ENCODE measurements around the gene CST8. TPM values are rescaled to one million over a fixed set of nuclear protein-coding genes. Genes with fewer than 3 reads are reported as not detected.

CST8 gene
- total and polyA plus RNA-seq, 8 donors: not detected

DNA sequence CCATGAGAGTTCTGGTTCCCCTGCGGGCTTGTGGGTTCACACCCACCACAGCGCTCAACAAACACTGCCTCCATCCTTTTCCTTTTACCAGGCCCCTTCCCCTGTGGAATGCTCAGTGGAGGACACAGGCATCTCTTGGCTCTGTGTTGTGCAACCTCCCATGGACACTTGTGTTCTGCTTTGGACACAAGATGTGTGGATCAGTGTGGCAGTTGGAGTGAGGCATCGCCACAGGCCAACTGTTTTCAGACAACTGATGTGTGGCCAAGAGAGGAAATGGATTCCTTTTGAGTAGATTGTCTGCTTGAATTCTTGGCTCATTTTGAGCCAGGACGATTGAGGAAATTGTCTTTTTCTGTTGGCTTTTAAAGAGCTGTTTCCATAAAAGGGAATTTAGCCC, 26.8 kb downstream of the CST8 start:
- H3K36me3 ChIP-seq: no peaks in the 10 kb centered on the region
- ATAC-seq (no peak), FAIRE-seq (no peak), DNase-seq (no peak)
- H3K4me1 ChIP-seq: no peaks in the 10 kb centered on the region
- no peak overlapping the region for H3K4me3 ChIP-seq
- no peaks in the 10 kb centered on the region for H3K9me3 ChIP-seq
- intact Hi-C loops (cut with DNase I): no loop called here
- 72 to 80% methylated on average over 4 of the region's 4 CpGs for WGBS, 2 donors
- H3K27me3 ChIP-seq: no peaks in the 10 kb centered on the region
- TF ChIP-seq CTCF (IDR thresholded peaks at IDR 0.05): no peak
- H3K27ac ChIP-seq: no peak overlapping the region

- ATAC-seq: no peak
- no peaks in the 10 kb centered on the region for H3K4me1 ChIP-seq
- no peak for FAIRE-seq
- intact Hi-C loops (cut with DNase I): no loop called here
- no peaks in the 10 kb centered on the region for H3K9me3 ChIP-seq
- 65 to 66% methylated on average over 6 of the region's 6 CpGs for WGBS, 2 donors
- H3K27ac ChIP-seq: no peak overlapping the region
- no peak for DNase-seq
- H3K4me3 ChIP-seq: no peak overlapping the region
- H3K27me3 ChIP-seq: no peaks in the 10 kb centered on the region
- H3K36me3 ChIP-seq: no peaks in the 10 kb centered on the region
- TF ChIP-seq CTCF (IDR thresholded peaks at IDR 0.05): no peak
Observed at GRCh38 chr20:23519556-23519955, 28.6 kb downstream of the CST8 start.

GRCh38 chr20:23520185-23520584, 29.3 kb downstream of the CST8 start:
- 43 to 48% methylated on average over 2 of the region's 2 CpGs for WGBS, 2 donors
- Histone ChIP-seq H3K4me3 (no peak overlapping the region), H3K27ac (no peak overlapping the region), H3K36me3 (no peaks in the 10 kb centered on the region), H3K4me1 (no peaks in the 10 kb centered on the region), H3K9me3 (no peaks in the 10 kb centered on the region), H3K27me3 (no peaks in the 10 kb centered on the region)
- no peak for TF ChIP-seq CTCF (IDR thresholded peaks at IDR 0.05)
- FAIRE-seq (no peak), ATAC-seq (no peak), DNase-seq (no peak)
- intact Hi-C loops (cut with DNase I): no loop called here

DNA sequence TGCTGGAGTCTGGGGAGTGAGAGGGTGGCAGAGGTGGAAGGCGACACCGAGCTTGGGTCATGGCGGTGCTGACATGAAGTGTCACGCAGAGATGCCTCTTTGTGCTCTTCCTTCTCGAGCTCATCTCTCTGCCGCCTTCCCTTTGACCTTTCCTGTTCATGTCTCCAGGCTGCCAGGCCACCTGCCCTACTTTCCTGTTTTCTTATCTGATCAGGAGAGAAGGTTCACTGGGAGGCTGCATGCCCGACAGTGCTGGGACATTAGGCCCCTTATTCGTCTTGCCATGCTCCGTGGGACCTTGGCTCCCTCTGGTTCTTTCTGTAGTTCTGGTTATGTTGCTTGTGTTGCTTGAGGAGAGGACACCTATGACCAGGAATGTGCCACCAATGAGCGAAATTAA, 33.2 kb downstream of the CST8 start:
- Histone ChIP-seq H3K36me3 (no peaks in the 10 kb centered on the region), H3K27me3 (no peaks in the 10 kb centered on the region), H3K4me3 (no peak overlapping the region), H3K4me1 (no peaks in the 10 kb centered on the region), H3K9me3 (no peaks in the 10 kb centered on the region), H3K27ac (no peak overlapping the region)
- no peak for ATAC-seq
- TF ChIP-seq CTCF (IDR thresholded peaks at IDR 0.05): no peak
- intact Hi-C loops (cut with DNase I): no loop called here
- whole genome bisulfite sequencing, 2 donors: 65 to 76% methylated on average over 10 of the region's 10 CpGs
- FAIRE-seq: no peak
- DNase-seq: no peak

DNA sequence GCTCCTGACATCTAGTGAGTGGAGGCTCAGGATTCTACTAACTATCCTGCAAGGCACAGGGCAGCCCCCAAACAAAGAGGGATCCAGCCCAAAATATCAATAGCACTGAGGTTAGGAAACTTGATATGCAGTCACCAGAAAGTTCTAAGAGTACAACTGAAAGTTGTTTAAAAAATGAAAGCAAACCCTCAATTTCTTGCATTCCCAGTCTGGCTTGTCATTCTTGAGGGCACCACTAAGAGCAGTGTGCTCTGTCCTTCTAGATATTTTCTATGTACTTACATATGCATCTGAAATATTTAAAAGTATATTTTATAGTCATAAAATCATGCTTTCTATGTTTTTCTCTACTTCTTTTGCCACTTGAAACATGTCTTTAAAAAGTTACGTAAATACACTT, 35.9 kb downstream of the CST8 start:
- FAIRE-seq: no peak
- 94 to 96% methylated on average over 1 of the region's 1 CpG for WGBS, 2 donors
- H3K27ac ChIP-seq: no peak overlapping the region
- ATAC-seq: no peak
- no peaks in the 10 kb centered on the region for H3K36me3 ChIP-seq
- no peaks in the 10 kb centered on the region for H3K27me3 ChIP-seq
- no peaks in the 10 kb centered on the region for H3K4me1 ChIP-seq
- intact Hi-C loops (cut with DNase I): no loop called here
- no peak for TF ChIP-seq CTCF (IDR thresholded peaks at IDR 0.05)
- DNase-seq: no peak
- no peak overlapping the region for H3K4me3 ChIP-seq
- no peaks in the 10 kb centered on the region for H3K9me3 ChIP-seq
